GM23248 (cell line): Measurements from ENCODE around the gene OR51I2. TPM values are rescaled to one million over a fixed set of nuclear protein-coding genes. Genes with fewer than 3 reads are reported as not detected.

Source experiments
- DNase-seq: peaks from one replicate; pipeline ENCODE4 v3.0.0-alpha.2; 2015
- H2AFZ ChIP-seq: fragments of 200-600 bp; sonication (generic); 2 replicates; pipeline ENCODE4 v1.6.1; 2016; ENCODE audit warnings: antibody characterized with exemption
- H3F3A ChIP-seq: fragments of 200-600 bp; sonication (generic); 2 replicates; pipeline ENCODE4 v1.6.1; 2016; ENCODE audit warnings: mild to moderate bottlenecking, antibody characterized with exemption, mixed run types; ENCODE audit not compliant: insufficient read depth
- H3K27ac ChIP-seq: fragments of 200-600 bp; sonication (generic); 2 replicates; pipeline ENCODE4 v1.5.1; 2016; ENCODE audit warnings: mild to moderate bottlenecking
- H3K27me3 ChIP-seq: fragments of 200-600 bp; sonication (generic); replicated peaks from 2 replicates; pipeline ENCODE4 v1.6.1; 2016; ENCODE audit warnings: mild to moderate bottlenecking; ENCODE audit not compliant: insufficient read depth
- H3K36me3 ChIP-seq: fragments of 200-600 bp; sonication (generic); 2 replicates; pipeline ENCODE4 v1.6.1; 2016; ENCODE audit warnings: low read depth, mild to moderate bottlenecking
- H3K4me1 ChIP-seq: fragments of 200-600 bp; sonication (generic); 2 replicates; pipeline ENCODE4 v1.6.1; 2016; ENCODE audit warnings: mild to moderate bottlenecking; ENCODE audit not compliant: insufficient read depth
- H3K4me2 ChIP-seq: fragments of 200-600 bp; sonication (generic); one replicate; pipeline ENCODE4 v1.6.1; 2016; ENCODE audit warnings: mild to moderate bottlenecking; ENCODE audit not compliant: unreplicated experiment
- H3K4me3 ChIP-seq: fragments of 200-600 bp; sonication (generic); 2 replicates; pipeline ENCODE4 v1.5.1; 2016; ENCODE audit warnings: mild to moderate bottlenecking
- H3K79me2 ChIP-seq: fragments of 200-600 bp; sonication (generic); 2 replicates; pipeline ENCODE4 v1.6.1; 2016; ENCODE audit warnings: mild to moderate bottlenecking; ENCODE audit not compliant: insufficient read depth
- H3K9ac ChIP-seq: fragments of 200-600 bp; sonication (generic); 2 replicates; pipeline ENCODE4 v1.6.1; 2016; ENCODE audit warnings: mild to moderate bottlenecking
- H3K9me2 ChIP-seq: fragments of 200-600 bp; sonication (generic); 2 replicates; pipeline ENCODE4 v1.6.1; 2016; ENCODE audit warnings: mixed run types, mild to moderate bottlenecking, moderate library complexity; ENCODE audit not compliant: insufficient read depth
- H3K9me3 ChIP-seq: fragments of 200-600 bp; sonication (generic); one replicate; pipeline ENCODE4 v1.6.1; 2017; ENCODE audit warnings: low read depth
- H4K20me1 ChIP-seq: fragments of 200-600 bp; sonication (generic); 2 replicates; pipeline ENCODE4 v1.6.0; 2016; ENCODE audit not compliant: insufficient read depth
- EZH2 ChIP-seq: fragments of 200-600 bp; sonication (generic); IDR thresholded peaks from 2 replicates; pipeline ENCODE4 v1.6.1; 2018; ENCODE audit warnings: antibody characterized with exemption, mild to moderate bottlenecking; ENCODE audit not compliant: insufficient read depth, poor library complexity, severe bottlenecking
- EZH2phosphoT487 ChIP-seq: fragments of 200-600 bp; sonication (generic); IDR thresholded peaks from 2 replicates; pipeline ENCODE4 v1.6.1; 2018; ENCODE audit warnings: antibody characterized with exemption, moderate library complexity, mild to moderate bottlenecking, low read depth; ENCODE audit not compliant: insufficient read depth
- WGBS, 2 experiments: methylation state at CpG; one replicate each; pipeline ENCODE4 v1.1.6; 2015 to 2017; ENCODE audit warnings: low lambda C conversion rate in 2 of 2, low coverage in 1 of 2; ENCODE audit errors: missing lambda C conversion rate in 2 of 2; 5-methylcytosine and 5-hydroxymethylcytosine counted together
- in situ Hi-C: fragments of 300-500 bp; cut with MboI; formaldehyde crosslinking; loops from 2 replicates; pipeline ENCODE4 v1.15.0; 2020
- polyA plus RNA-seq: library from polyadenylated mRNA; unstranded; fragments of >200 nt; fragmentation: Nextera tagmentation; extraction: Ambion mirVana; gene quantifications from 2 replicates; pipeline ENCODE4 v1.2.1, GENCODE V29; 2016
- total RNA-seq: library from RNA; depleted of rRNA; stranded (reverse); fragments of >200 nt; shearing (Covaris generic); gene quantifications from 2 replicates; pipeline ENCODE4 v1.2.3, GENCODE V29; 2014; rRNA removed

OR51I2 gene, protein sequence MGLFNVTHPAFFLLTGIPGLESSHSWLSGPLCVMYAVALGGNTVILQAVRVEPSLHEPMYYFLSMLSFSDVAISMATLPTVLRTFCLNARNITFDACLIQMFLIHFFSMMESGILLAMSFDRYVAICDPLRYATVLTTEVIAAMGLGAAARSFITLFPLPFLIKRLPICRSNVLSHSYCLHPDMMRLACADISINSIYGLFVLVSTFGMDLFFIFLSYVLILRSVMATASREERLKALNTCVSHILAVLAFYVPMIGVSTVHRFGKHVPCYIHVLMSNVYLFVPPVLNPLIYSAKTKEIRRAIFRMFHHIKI
- total RNA-seq (not detected in 2 replicates), polyA plus RNA-seq (not detected in 2 replicates)

DNA sequence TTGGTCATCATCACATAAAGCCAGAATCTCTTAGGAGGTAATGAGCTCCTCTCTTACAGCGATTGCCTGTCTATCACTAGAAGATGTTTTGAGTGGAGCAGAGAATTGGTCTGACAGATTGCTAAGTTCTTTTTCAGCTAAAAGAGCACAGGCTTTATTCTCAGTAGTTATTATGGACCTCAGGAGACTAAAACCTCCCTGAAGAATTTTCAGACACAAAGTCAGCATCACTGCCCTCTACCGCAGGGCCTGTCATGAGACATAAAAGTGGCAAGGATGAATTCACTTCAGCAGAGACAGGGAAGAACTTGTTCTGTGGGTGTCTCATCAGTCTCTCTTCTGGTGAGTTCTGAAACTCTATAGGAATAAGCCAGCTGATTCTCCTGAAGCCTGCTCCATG is at the start of gene OR51I2:
Gene OR51I2 (plus strand): TSS at position 301 of the 400 bp plus-strand sequence. CDS start 4,166 bp downstream, outside the sequence.
- H3K9ac ChIP-seq: no peak within 1 kb of the TSS
- H3K9me3 ChIP-seq: no peaks in the 10 kb centered on the region
- no peak within 1 kb of the TSS for H3K4me3 ChIP-seq
- DNase-seq: no peak
- no peaks in the 10 kb centered on the region for H3K36me3 ChIP-seq
- no peak for TF ChIP-seq EZH2
- TF ChIP-seq EZH2phosphoT487: no peak
- H4K20me1 ChIP-seq: no peaks in the 10 kb centered on the region
- H3F3A ChIP-seq: no peaks in the 10 kb centered on the region
- in situ Hi-C loops: no loop called here
- no peaks in the 10 kb centered on the region for H3K79me2 ChIP-seq
- H3K27me3 ChIP-seq: no peaks in the 10 kb centered on the region
- H3K4me1 ChIP-seq: no peaks in the 10 kb centered on the region
- no peaks in the 10 kb centered on the region for H3K9me2 ChIP-seq
- H3K27ac ChIP-seq: no peak within 1 kb of the TSS
- WGBS, 2 experiments: 69 to 89% methylated on average over 2 of the region's 2 CpGs
- H2AFZ ChIP-seq: no peak within 1 kb of the TSS
- no peak within 1 kb of the TSS for H3K4me2 ChIP-seq

- in situ Hi-C loops: no loop called here
Measured at GRCh38 chr11:5405173-5405572, 44.0 kb upstream of the OR51I2 start.

DNA sequence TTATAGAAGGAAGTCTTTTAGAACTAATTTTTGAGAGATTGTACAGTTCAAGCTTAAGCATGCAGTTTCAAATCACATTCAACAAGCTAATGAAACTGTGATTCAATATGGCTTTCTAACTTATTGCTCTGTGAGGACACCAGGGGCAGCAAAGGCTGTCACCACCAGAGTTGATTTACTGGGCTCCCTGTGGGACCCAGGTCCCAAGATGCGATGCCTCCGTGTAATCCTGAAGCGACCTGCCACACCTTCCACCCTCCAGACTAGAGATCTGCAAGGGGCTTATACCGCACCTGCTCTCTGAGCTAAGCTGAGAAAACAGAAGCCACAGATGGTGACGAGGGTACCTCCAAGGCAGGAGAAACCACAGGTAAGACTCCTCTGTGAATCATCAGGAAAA is 28.1 kb upstream of the OR51I2 start:
- H3K4me1 ChIP-seq: no peaks in the 10 kb centered on the region
- no peak overlapping the region for H2AFZ ChIP-seq
- H3K9me2 ChIP-seq: no peaks in the 10 kb centered on the region
- no peak overlapping the region for H3K27ac ChIP-seq
- no peaks in the 10 kb centered on the region for H3K9me3 ChIP-seq
- no peak overlapping the region for H3K4me3 ChIP-seq
- H3F3A ChIP-seq: no peaks in the 10 kb centered on the region
- DNase-seq: no peak
- H3K27me3 ChIP-seq: no peaks in the 10 kb centered on the region; the same call in 1 of the 2 replicates
- no peak for TF ChIP-seq EZH2
- TF ChIP-seq EZH2phosphoT487: no peak
- no peaks in the 10 kb centered on the region for H3K36me3 ChIP-seq
- H4K20me1 ChIP-seq: no peaks in the 10 kb centered on the region
- WGBS, 2 experiments: 33 to 40% methylated on average over 5 of the region's 5 CpGs
- no peak overlapping the region for H3K9ac ChIP-seq
- no peak overlapping the region for H3K4me2 ChIP-seq
- no peaks in the 10 kb centered on the region for H3K79me2 ChIP-seq
- in situ Hi-C loops: no loop called here

More at GRCh38 chr11:5405173-5405572, 44.0 kb upstream of the OR51I2 start:
- Histone ChIP-seq H3K27ac (no peak overlapping the region), H3K4me3 (no peak overlapping the region), H3K9me2 (no peaks in the 10 kb centered on the region), H2AFZ (no peak overlapping the region), H3K36me3 (no peaks in the 10 kb centered on the region), H3K9ac (no peak overlapping the region), H3K4me1 (no peaks in the 10 kb centered on the region), H3K4me2 (no peak overlapping the region), H3F3A (no peaks in the 10 kb centered on the region), H3K79me2 (no peaks in the 10 kb centered on the region), H4K20me1 (no peaks in the 10 kb centered on the region), H3K27me3 (peaks cover 5% of the 10 kb centered on the region), H3K9me3 (no peaks in the 10 kb centered on the region)
- DNase-seq: no peak
- no peak for TF ChIP-seq EZH2phosphoT487
- no peak for TF ChIP-seq EZH2

DNA sequence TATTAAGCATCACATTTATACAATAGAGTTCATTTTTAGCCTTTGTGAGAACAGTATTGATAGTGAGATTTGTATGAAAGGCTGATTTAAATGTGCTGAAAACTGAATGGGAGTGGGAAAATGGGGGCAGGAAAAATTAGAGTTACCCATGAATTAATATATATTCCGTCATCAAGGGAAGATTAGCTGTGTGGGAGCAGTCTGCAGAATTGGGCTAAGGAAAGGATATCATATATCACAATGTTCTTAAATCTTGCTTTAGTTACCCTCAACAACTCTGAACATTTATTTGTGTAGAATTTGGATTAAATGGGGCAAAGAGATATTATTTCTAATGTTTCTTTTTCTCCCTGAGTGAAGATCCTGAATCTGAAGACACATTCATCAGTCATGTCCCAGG is 27.3 kb upstream of the OR51I2 start, which contains the start of gene OR51Q1:
Gene OR51Q1 (plus strand): TSS at position 301 of the 400 bp plus-strand sequence. CDS start 90 bp downstream, at position 391.
- H3K27me3 ChIP-seq: no peaks in the 10 kb centered on the region; the same call in 1 of the 2 replicates
- in situ Hi-C loops: no loop called here
- H3K4me3 ChIP-seq: no peak within 1 kb of the TSS
- no peaks in the 10 kb centered on the region for H3K36me3 ChIP-seq
- no peak within 1 kb of the TSS for H3K27ac ChIP-seq
- no peaks in the 10 kb centered on the region for H4K20me1 ChIP-seq
- DNase-seq: no peak
- no peak within 1 kb of the TSS for H3K9ac ChIP-seq
- H3K9me3 ChIP-seq: no peaks in the 10 kb centered on the region
- no peaks in the 10 kb centered on the region for H3K9me2 ChIP-seq
- no peak within 1 kb of the TSS for H2AFZ ChIP-seq
- no peaks in the 10 kb centered on the region for H3K79me2 ChIP-seq
- H3K4me2 ChIP-seq: no peak within 1 kb of the TSS
- 36 to 47% methylated on average over 1 of the region's 1 CpG for WGBS, 2 experiments
- H3K4me1 ChIP-seq: no peaks in the 10 kb centered on the region
- TF ChIP-seq EZH2: no peak
- H3F3A ChIP-seq: no peaks in the 10 kb centered on the region
